Chondrocyte (in vitro differentiated cells): ENCODE results near the gene RNF222. TPM values are rescaled to one million over a fixed set of nuclear protein-coding genes. Genes with fewer than 3 reads are reported as not detected.

Source experiments
- DNase-seq: peaks from one replicate; pipeline ENCODE4 v3.0.0; 2021; ENCODE audit warnings: mixed read lengths, low spot score
- H3K27ac Mint-ChIP-seq: one replicate; pipeline ENCODE4 v1.8.0; 2021; ENCODE audit warnings: mild to moderate bottlenecking, moderate library complexity, mixed read lengths; ENCODE audit not compliant: unreplicated experiment
- H3K27me3 Mint-ChIP-seq: 2 replicates; pipeline ENCODE4 v1.8.0; 2021; ENCODE audit warnings: low read depth, mixed read lengths
- H3K36me3 Mint-ChIP-seq: 2 replicates; pipeline ENCODE4 v1.8.0; 2021; ENCODE audit warnings: low read depth, mixed read lengths
- H3K4me1 Mint-ChIP-seq: 2 replicates; pipeline ENCODE4 v1.8.0; 2021; ENCODE audit warnings: low read depth, mild to moderate bottlenecking, mixed read lengths
- H3K4me3 Mint-ChIP-seq: one replicate; pipeline ENCODE4 v1.8.0; 2021; ENCODE audit warnings: mild to moderate bottlenecking, moderate library complexity, mixed read lengths; ENCODE audit not compliant: unreplicated experiment
- H3K9me3 Mint-ChIP-seq: 2 replicates; pipeline ENCODE4 v1.8.0; 2021; ENCODE audit warnings: low read depth, mixed read lengths
- total RNA-seq: library from RNA; stranded (reverse); gene quantifications from 3 replicates; pipeline ENCODE4 v1.2.1, GENCODE V29; 2021
- TF ChIP-seq, protein P1 (sequence below): fragments of 200-600 bp; sonication (generic); IDR thresholded peaks from 2 replicates; pipeline ENCODE4 v1.5.0; 2021; ENCODE audit warnings: antibody characterized with exemption, mild to moderate bottlenecking, moderate library complexity

RNF222 gene
- total RNA-seq, 1 donor from 2014 or later = not detected

DNA sequence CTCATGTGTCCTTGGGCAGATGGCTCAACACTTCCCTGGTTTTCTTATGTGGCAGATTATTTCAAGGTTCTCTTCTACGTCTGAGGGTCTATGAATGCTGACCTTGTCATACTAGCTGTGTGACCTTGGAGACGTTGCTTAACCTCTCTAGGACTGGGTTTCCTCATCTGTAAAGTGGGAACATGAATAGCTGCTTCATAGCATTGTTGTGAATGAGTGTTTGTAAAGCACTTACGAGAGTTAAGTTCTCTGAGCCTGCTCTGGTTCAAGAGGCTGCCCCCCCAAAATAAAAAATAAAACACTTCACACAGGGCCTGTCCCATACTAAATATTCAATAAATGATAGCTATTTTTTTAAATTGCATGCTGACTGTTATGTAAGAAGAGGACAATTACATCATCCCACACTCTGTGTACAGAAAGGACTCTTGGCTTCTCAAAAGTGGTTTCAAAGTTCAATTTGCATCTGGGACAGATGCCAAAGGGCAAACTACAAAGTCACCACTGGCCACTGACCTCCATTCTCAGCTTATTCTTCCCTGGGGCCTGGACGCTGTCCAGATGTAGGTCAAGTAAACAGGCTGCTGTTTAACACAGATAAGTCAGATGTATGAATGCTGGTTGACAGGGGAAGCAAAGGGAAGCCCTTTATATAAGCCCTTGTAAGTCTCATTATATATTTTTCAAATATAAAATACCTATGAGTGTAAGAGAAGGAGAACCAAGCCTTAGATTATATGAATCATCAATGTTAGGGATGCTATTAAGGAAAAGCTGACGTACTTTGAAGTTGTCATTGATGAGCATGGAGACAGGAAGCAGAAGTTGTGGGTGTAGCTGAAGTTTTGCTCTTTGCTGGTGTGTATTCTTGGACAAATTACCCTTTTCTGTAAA is 22.7 kb upstream of the RNF222 start:
- Mint-ChIP-seq H3K27ac (no peak overlapping the region), H3K36me3 (peaks cover 6% of the 10 kb centered on the region), H3K4me3 (no peak overlapping the region), H3K4me1 (peaks cover 4% of the 10 kb centered on the region), H3K27me3 (peaks cover 29% of the 10 kb centered on the region), H3K9me3 (peaks cover 3% of the 10 kb centered on the region)
- DNase-seq = no peak
- TF ChIP-seq, protein P1, sequence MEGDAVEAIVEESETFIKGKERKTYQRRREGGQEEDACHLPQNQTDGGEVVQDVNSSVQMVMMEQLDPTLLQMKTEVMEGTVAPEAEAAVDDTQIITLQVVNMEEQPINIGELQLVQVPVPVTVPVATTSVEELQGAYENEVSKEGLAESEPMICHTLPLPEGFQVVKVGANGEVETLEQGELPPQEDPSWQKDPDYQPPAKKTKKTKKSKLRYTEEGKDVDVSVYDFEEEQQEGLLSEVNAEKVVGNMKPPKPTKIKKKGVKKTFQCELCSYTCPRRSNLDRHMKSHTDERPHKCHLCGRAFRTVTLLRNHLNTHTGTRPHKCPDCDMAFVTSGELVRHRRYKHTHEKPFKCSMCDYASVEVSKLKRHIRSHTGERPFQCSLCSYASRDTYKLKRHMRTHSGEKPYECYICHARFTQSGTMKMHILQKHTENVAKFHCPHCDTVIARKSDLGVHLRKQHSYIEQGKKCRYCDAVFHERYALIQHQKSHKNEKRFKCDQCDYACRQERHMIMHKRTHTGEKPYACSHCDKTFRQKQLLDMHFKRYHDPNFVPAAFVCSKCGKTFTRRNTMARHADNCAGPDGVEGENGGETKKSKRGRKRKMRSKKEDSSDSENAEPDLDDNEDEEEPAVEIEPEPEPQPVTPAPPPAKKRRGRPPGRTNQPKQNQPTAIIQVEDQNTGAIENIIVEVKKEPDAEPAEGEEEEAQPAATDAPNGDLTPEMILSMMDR = no peak

DNA sequence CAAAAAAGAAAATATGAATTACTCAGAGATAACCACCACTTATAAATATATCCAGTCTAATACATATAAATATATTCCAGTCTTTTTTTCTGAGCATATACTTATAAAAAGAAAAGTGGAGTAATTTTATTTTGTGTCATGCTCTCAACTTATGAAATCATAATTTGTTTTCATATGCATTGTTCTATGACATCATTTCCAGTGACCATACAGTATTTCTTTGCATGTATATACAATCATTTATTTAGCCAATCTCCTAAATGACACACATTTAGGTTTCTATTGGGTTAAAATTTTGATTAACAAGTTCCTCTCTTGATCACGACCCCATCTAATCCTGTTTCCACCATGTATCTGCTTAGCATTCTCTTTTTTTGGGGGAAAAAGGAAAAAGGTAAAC is 21.7 kb upstream of the RNF222 start:
- Mint-ChIP-seq H3K27me3 (peaks cover 31% of the 10 kb centered on the region), H3K36me3 (peaks cover 6% of the 10 kb centered on the region), H3K9me3 (peaks cover 3% of the 10 kb centered on the region), H3K4me3 (no peak overlapping the region), H3K4me1 (peaks cover 4% of the 10 kb centered on the region), H3K27ac (no peak overlapping the region)
- TF ChIP-seq, protein P1 = no peak
- no peak for DNase-seq

DNA sequence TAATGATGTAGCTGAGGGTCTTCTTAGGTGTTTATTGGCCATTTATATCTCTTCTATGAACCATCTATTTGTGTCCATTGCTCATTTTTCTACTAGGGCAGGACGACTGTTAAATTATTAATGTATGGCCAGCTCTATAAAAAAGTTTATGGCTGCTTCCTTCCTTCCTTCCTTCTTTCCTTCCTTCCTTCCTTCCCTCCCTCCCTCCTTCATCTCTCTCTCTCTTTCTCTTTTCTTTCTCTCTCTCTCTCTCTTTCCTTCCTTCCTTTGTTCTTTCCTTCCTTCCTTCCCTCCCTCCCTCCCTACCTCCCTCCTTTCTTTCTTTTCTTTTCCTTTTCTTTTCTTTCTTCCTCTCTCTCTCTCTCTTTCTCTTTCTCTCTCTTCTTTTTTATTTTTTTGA is 20.8 kb upstream of the RNF222 start:
- Mint-ChIP-seq H3K4me1 (peaks cover 4% of the 10 kb centered on the region), H3K27ac (no peak overlapping the region), H3K9me3 (peaks cover 3% of the 10 kb centered on the region), H3K36me3 (peaks cover 6% of the 10 kb centered on the region), H3K4me3 (no peak overlapping the region), H3K27me3 (peaks cover 32% of the 10 kb centered on the region)
- no peak for DNase-seq
- TF ChIP-seq, protein P1 = no peak

DNA sequence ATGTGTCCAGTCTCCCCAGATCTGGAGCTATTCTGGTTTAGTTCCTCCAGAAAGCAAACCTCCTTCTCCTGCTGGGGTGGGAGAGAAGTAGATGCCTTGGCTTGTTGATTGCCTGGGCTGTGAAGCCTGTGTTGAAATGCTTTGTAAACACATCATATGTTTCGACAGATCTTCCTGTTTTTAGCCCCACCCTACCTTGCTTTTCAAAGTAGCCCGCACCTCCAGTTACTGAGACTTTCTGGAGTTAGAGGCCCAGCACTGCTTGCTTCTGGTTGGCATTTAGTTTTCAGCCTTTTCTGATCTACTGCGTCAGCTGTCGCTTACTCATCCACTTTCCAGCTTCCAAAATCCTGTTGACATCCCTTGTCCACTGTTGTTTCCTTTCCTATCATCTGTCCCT is 20.2 kb upstream of the RNF222 start:
- no peak for DNase-seq

DNA sequence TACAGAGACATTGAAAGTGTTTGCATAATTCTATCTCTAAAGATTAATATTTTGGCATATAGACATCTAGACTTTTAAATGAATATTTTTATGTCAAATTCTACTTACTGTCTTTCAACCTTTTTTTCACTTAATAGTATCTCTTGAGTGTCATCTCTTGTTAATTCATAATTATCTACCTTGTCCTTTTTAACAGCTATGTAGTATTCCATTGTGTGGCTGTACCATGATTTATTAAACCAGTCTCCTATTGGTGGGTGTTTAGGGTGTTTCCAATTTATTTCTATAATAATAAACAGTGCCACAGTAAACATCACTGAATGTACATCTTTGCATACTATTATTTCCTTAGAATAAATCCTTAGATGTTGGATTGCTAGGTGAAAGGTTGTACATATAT is 16.3 kb upstream of the RNF222 start:
- no peak overlapping the region for H3K4me3 Mint-ChIP-seq
- peaks cover 35% of the 10 kb centered on the region for H3K27me3 Mint-ChIP-seq
- H3K4me1 Mint-ChIP-seq = peaks cover 5% of the 10 kb centered on the region

More for the DNA sequence above, 20.2 kb upstream of the RNF222 start:
- Mint-ChIP-seq H3K4me1 (peaks cover 4% of the 10 kb centered on the region), H3K27me3 (peaks cover 38% of the 10 kb centered on the region), H3K9me3 (peaks cover 3% of the 10 kb centered on the region), H3K36me3 (peaks cover 6% of the 10 kb centered on the region), H3K27ac (no peak overlapping the region), H3K4me3 (no peak overlapping the region)
- TF ChIP-seq, protein P1 = no peak

More for the DNA sequence above, 16.3 kb upstream of the RNF222 start:
- H3K36me3 Mint-ChIP-seq = peaks cover 6% of the 10 kb centered on the region
- no peak for DNase-seq
- H3K9me3 Mint-ChIP-seq = peaks cover 3% of the 10 kb centered on the region
- H3K27ac Mint-ChIP-seq = no peak overlapping the region
- TF ChIP-seq, protein P1 = no peak
